GM13977 (cell line): ENCODE data around the gene EVI5.
"Not testable (repeated sequence)": the region's sequence is repeated elsewhere in the genome, so short reads cannot be mapped to it uniquely, and the experiment has no call there.

Experiments
- DNase-seq: peaks from one replicate; pipeline ENCODE4 v3.0.0; 2012; ENCODE audit warnings: low spot score
- CTCF ChIP-seq: IDR thresholded peaks from 2 replicates; pipeline ENCODE4 v1.5.1; 2012; ENCODE audit warnings: mild to moderate bottlenecking, control low read depth; ENCODE audit not compliant: insufficient read depth; ENCODE audit errors: extremely low read depth, missing control alignments
- in situ Hi-C: fragments of 300-500 bp; cut with MboI; formaldehyde crosslinking; loops from one replicate; pipeline ENCODE4 v1.12.0; 2022; ENCODE audit warnings: low sequenced_read_pairs, low pct_unique_long_range_greater_than_20kb, mixed read lengths, inconsistent platforms; ENCODE audit not compliant: unreplicated experiment

EVI5 gene

GRCh38 chr1:92543131-92544055 is 241.5 kb downstream of the EVI5 start:
- no peak for TF ChIP-seq CTCF
- in situ Hi-C loops, result no loop called here
- no peak for DNase-seq

- peak; percentile 50 for DNase-seq
- in situ Hi-C loops, result no loop called here
- TF ChIP-seq CTCF, result no peak
Measured at GRCh38 chr1:92538413-92539061, 246.4 kb downstream of the EVI5 start.

GRCh38 chr1:92538048-92538412 is 246.9 kb downstream of the EVI5 start:
- TF ChIP-seq CTCF, result no peak
- peak; percentile 65 for DNase-seq
- in situ Hi-C loops, result no loop called here

GRCh38 chr1:92536980-92537884 is 247.7 kb downstream of the EVI5 start:
- TF ChIP-seq CTCF, result no peak
- peak; percentile 61 for DNase-seq
- in situ Hi-C loops, result no loop called here

- DNase-seq, result no peak
- in situ Hi-C loops, result no loop called here
- TF ChIP-seq CTCF, result no peak
Measured at GRCh38 chr1:92536211-92536979, 248.5 kb downstream of the EVI5 start.

GRCh38 chr1:92532371-92532770 is 252.5 kb downstream of the EVI5 start:
- DNase-seq, in situ Hi-C loops: not testable (repeated sequence)

GRCh38 chr1:92531939-92532338 is 253.0 kb downstream of the EVI5 start:
- DNase-seq, in situ Hi-C loops: not testable (repeated sequence)
